GM12864 (cell line): Measurements from ENCODE around the gene SGCD.

Experiments
- DNase-seq: peaks from one replicate; pipeline ENCODE4 v3.0.0-alpha.2; 2011; ENCODE audit warnings: low read depth
- H3K4me3 ChIP-seq: 2 replicates; pipeline ENCODE4 v1.5.1; 2011; ENCODE audit warnings: mild to moderate bottlenecking, low read depth, low read length, control low read depth
- CTCF ChIP-seq: IDR thresholded peaks from 2 replicates; pipeline ENCODE4 v1.5.1; 2011; ENCODE audit warnings: low read depth, mild to moderate bottlenecking, moderate library complexity, low read length, control low read depth, inconsistent platforms; ENCODE audit errors: missing control alignments

Gene SGCD

GRCh38 chr5:156560002-156560401 is 233.0 kb downstream of the SGCD start:
- TF ChIP-seq CTCF = no peak
- no peak for DNase-seq
- H3K4me3 ChIP-seq = no peak overlapping the region

- H3K4me3 ChIP-seq = no peak overlapping the region
- TF ChIP-seq CTCF = no peak
- no peak for DNase-seq
Observed at GRCh38 chr5:156561651-156562050, 234.7 kb downstream of the SGCD start.

- H3K4me3 ChIP-seq = no peak overlapping the region
- no peak for TF ChIP-seq CTCF
- DNase-seq = no peak
Observed at GRCh38 chr5:156570615-156571014, 243.7 kb downstream of the SGCD start.

- DNase-seq = no peak
- TF ChIP-seq CTCF = no peak
- H3K4me3 ChIP-seq = no peak overlapping the region
Observed at GRCh38 chr5:156581725-156582124, 254.8 kb downstream of the SGCD start.

GRCh38 chr5:156582193-156582598 is 255.2 kb downstream of the SGCD start:
- no peak for DNase-seq
- no peak for TF ChIP-seq CTCF

GRCh38 chr5:156584871-156585270 is 257.9 kb downstream of the SGCD start:
- no peak overlapping the region for H3K4me3 ChIP-seq
- DNase-seq = no peak
- no peak for TF ChIP-seq CTCF

More at GRCh38 chr5:156582193-156582598, 255.2 kb downstream of the SGCD start:
- H3K4me3 ChIP-seq = no peak overlapping the region

- no peak for DNase-seq
- no peak for TF ChIP-seq CTCF
- H3K4me3 ChIP-seq = no peak overlapping the region
Observed at GRCh38 chr5:156585999-156586398, 259.0 kb downstream of the SGCD start.
